HUDEP-2 (cell line): ENCODE data around the gene TGFBR2.

Experiments
- DNase-seq, 76 experiments: peaks; one replicate each; lab custom pipeline; 2025; ENCODE audit not compliant: unreplicated experiment in 76 of 76; lab: John Stamatoyannopoulos, UW

Gene TGFBR2

GRCh38 chr3:30606301-30607031, at the start of gene TGFBR2:
Gene TGFBR2, plus strand, starts transcription at chr3:30606601. Its CDS starts 283 bp downstream, at chr3:30606884.
- DNase-seq = peak; percentile 4 to 91 (median 74)

- no peak for DNase-seq
These were observed 48.6 kb upstream of the TGFBR2 start for GRCh38 chr3:30557746-30558303.

- DNase-seq = no peak
These were observed 42.4 kb upstream of the TGFBR2 start for GRCh38 chr3:30563956-30564355.

- no peak for DNase-seq
These were observed 39.2 kb upstream of the TGFBR2 start for GRCh38 chr3:30567139-30567753.

GRCh38 chr3:30576946-30577345, 29.5 kb upstream of the TGFBR2 start:
- DNase-seq = no peak

GRCh38 chr3:30577788-30578187, 28.6 kb upstream of the TGFBR2 start:
- DNase-seq = no peak

GRCh38 chr3:30578479-30578878, 27.9 kb upstream of the TGFBR2 start:
- no peak for DNase-seq

- DNase-seq = no peak
These were observed 27.3 kb upstream of the TGFBR2 start for GRCh38 chr3:30578986-30579579.

- no peak for DNase-seq
These were observed 25.3 kb upstream of the TGFBR2 start for GRCh38 chr3:30581067-30581585.

- no peak for DNase-seq
These were observed 24.4 kb upstream of the TGFBR2 start for GRCh38 chr3:30581982-30582381.

GRCh38 chr3:30583973-30584372, 22.4 kb upstream of the TGFBR2 start:
- DNase-seq = no peak

- no peak for DNase-seq
These were observed 20.7 kb upstream of the TGFBR2 start for GRCh38 chr3:30585654-30586053.

GRCh38 chr3:30586096-30586805, 20.1 kb upstream of the TGFBR2 start:
- no peak for DNase-seq

- no peak for DNase-seq
These were observed 19.5 kb upstream of the TGFBR2 start for GRCh38 chr3:30586806-30587486.

GRCh38 chr3:30587904-30588303, 18.5 kb upstream of the TGFBR2 start:
- no peak for DNase-seq

GRCh38 chr3:30596152-30596551, 10.2 kb upstream of the TGFBR2 start:
- no peak for DNase-seq

GRCh38 chr3:30597131-30597768, 9.2 kb upstream of the TGFBR2 start:
- no peak for DNase-seq

- DNase-seq = no peak
These were observed 8.6 kb upstream of the TGFBR2 start for GRCh38 chr3:30597769-30598134.

GRCh38 chr3:30598668-30599545, 7.5 kb upstream of the TGFBR2 start:
- DNase-seq = no peak
